Endometrium (tissue), 2 donors: ENCODE measurements around the gene RHOT2.

Source experiments
- FAIRE-seq: peaks from 2 replicates; lab custom pipeline; 2012; peaks lifted over from hg19 to GRCh38; lab: Jason Lieb, UNC
- donor health status: control.
- donor health status: control.

RHOT2 gene

GRCh38 chr16:670485-671352, 2.8 kb downstream of the RHOT2 start:
- no peak for FAIRE-seq

DNA sequence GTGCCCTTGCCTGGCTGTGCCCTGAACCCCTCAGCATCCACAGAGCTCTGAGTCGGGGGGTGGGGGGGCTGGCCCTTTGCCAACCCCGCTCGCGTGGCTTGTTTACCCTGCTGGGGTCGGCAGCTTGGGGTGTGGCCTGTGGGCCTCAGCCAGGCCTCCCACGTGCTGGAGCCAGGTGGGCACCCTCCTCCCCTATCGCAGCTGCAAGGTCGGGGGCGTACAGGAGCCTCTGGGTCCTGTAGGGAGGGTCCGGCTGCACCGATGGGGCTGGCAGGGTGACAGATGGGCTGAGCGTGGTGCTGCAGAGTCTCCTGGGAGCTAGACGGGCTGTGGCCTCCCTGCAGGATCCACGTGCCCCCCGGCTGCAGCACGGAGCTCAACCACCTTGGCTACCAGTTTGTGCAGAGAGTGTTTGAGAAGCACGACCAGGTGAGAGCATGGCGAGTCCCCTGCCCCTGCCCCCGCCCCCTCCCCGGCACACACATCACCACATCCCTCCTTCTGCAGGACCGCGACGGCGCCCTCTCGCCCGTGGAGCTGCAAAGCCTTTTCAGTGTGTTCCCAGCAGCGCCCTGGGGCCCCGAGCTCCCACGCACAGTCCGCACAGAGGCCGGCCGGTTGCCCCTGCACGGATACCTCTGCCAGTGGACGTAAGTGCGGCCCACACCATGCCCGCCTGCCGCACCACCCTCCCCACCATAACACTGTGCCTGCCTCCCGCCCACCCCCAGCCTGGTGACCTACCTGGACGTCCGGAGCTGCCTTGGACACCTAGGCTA, 3.6 kb downstream of the RHOT2 start:
- no peak for FAIRE-seq

- no peak for FAIRE-seq
Observed at GRCh38 chr16:672371-672770, 4.4 kb downstream of the RHOT2 start.

DNA sequence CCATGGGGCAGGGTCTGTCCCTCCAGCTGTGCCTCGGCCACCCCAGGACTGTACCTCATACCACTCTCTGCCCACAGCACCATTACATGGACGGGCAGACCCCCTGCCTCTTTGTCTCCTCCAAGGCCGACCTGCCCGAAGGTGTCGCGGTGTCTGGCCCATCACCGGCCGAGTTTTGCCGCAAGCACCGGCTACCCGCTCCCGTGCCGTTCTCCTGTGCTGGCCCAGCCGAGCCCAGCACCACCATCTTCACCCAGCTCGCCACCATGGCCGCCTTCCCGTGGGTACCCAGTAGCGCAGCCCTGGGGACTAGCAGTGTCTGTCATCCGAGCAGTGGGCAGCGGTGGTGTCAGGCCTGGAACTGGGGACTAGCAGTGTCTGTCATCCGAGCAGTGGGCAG, 4.9 kb downstream of the RHOT2 start:
- FAIRE-seq: no peak

- no peak for FAIRE-seq
Observed at GRCh38 chr16:673399-673991, 5.6 kb downstream of the RHOT2 start.

DNA sequence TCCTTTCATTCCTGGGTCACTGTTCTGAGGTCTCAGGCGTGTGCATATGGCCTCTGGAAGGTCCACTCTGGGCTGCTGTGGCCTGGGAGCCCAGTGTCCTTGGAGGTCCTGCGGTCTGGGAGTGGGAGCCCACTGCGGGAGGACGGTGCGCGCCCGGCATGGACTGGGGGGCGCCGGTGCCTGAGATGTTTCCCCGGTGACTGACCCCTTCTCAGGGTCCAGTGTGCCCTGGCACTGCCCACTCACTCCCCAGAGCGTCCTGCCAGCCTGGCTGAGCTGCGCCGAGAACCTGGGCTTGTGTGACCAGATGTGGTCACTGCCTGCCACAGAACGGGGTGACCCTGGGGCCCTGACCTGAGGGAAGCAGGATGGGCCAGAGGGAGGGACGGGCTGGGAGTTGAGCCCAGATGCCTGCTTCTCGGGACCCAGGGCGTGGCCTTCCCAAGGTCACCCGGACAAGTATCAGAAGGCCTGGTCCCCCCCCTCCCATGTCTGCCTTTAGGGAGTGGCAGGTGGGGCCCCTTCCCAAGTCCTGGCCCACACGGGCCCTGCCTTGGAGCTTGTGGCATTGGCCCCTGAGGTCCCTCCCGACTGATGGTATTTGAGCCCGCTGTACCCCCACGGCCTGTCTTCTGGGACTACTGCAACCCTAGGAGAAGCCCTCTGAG, 6.4 kb downstream of the RHOT2 start:
- FAIRE-seq: no peak

DNA sequence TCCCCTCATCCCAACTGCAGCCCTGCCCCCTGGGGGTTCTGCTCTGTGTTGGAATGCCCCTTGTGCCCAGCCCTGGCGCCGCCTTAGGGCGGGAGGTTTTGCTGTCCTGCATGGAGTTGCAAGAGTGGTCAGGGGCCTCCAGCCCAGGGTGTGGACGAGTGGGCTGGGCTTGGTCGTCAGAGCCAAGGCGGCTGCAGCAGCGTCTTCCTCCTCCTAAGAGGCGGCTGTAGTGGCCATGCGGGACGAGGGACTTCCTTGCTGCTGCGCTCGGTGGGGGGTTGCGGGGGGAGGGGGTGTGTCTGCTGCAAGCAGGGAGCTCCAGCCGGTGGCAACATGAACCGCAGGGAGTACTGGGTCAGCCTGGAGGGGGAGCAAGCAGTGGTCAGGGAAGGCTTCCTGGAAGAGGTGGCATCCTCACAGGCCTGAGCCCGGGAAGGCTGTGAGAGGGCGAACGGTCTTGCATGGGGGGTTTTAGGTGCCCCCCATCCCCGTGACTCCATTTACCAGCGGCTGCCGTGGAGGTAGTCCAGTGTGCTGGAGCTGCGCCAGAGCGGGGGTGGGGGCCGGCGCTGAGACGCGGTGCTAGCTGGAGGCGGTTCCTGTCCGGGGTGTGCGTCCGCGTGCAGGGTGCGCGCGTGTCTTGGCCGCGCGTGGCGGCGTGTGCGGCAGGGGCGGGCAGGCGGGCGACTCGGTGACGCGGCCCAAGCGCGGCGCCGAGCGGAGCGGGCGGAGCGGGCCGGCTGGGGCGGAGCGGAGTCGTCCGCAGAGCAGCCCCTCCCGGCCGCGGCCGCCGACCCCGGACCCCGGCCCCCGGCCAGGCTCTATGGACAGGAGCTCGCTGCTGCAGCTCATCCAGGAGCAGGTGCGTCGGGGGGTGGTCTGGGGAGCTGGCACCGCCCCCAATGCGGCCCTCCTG, 7.3 kb downstream of the RHOT2 start, which contains the start of gene RHBDL1:
Gene RHBDL1, plus strand, starts transcription at position 704 of the 916 bp plus-strand sequence. Its CDS starts 120 bp downstream, at position 824.
- no peak for FAIRE-seq

- no peak for FAIRE-seq
Observed at GRCh38 chr16:675884-676564, 8.1 kb downstream of the RHOT2 start.

- no peak for FAIRE-seq
Observed at GRCh38 chr16:676565-676902, 8.6 kb downstream of the RHOT2 start.

GRCh38 chr16:676913-677312, 9.0 kb downstream of the RHOT2 start:
- no peak for FAIRE-seq

DNA sequence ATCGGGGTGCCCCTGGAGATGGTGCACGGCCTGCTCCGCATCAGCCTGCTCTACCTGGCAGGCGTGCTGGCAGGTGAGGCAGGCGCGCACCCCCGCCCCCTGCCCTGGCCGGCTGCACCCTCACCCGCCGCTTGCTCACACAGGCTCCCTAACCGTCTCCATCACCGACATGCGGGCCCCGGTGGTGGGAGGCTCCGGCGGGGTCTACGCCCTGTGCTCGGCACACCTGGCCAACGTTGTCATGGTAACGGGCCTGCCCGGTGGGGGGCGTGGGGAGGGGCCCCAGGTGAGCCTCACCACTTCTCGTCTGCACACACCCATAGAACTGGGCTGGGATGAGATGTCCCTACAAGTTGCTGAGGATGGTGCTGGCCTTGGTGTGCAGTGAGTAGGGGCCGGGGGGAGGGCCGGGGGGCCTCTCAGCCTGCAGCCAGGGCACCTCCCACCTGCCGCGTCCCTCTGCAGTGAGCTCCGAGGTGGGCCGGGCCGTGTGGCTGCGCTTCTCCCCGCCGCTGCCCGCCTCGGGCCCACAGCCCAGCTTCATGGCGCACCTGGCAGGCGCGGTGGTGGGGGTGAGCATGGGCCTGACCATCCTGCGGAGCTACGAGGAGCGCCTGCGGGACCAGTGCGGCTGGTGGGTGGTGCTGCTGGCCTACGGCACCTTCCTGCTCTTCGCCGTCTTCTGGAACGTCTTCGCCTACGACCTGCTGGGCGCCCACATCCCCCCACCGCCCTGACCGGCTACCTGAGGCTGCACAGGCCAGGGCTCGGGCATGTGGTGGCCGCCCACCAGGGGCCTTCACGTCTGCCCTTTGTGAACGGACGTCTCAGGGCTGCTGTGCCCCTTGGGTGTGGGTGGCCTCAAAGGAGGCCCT, 9.6 kb downstream of the RHOT2 start:
- no peak for FAIRE-seq

GRCh38 chr16:678209-678857, 10.4 kb downstream of the RHOT2 start:
- no peak for FAIRE-seq

DNA sequence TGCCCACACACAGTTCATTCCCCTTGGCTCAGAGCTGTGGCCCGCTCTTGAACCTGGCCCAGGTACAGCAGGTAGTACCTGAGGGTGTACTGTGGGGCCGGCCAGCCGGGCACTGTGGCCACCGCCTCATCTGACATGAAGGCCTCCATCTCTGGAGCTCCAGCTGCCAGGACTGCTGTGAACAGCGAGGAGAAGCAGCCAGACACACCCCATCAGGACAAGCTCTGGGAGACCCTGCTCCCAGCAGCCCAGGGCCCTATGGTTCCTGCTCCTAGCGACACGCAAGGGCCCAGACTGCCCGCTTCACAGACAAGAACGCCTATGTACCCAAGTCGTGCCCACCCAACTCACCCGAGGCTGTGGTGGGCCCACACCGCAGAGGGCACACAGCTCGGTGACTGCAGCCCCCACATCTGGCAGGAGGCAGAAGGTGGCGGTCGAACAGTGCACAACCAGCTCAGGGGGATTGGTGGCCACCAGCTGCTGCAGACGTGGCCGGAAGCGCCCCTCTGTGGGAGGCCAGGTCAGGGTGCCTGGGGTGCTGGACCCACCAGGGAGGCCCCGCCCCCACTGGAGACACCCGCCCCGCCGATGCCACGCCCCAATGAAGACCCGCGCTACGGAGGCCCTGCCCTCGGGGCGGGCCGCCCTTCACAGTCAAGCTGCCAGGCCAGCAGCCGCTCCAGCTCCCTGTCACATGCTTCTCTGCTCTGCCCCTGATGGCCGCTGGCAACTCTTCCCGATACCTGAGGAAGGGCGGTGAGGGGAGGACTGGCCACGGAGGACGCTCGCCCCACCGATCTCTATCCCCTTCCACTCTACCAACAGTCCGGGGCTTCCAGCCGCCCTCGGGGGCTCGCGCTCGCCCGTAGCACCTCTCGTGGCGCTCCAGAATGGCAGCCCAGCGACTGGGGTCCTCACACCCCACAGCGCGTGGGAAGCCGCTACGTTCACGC, 11.2 kb downstream of the RHOT2 start:
- no peak for FAIRE-seq

DNA sequence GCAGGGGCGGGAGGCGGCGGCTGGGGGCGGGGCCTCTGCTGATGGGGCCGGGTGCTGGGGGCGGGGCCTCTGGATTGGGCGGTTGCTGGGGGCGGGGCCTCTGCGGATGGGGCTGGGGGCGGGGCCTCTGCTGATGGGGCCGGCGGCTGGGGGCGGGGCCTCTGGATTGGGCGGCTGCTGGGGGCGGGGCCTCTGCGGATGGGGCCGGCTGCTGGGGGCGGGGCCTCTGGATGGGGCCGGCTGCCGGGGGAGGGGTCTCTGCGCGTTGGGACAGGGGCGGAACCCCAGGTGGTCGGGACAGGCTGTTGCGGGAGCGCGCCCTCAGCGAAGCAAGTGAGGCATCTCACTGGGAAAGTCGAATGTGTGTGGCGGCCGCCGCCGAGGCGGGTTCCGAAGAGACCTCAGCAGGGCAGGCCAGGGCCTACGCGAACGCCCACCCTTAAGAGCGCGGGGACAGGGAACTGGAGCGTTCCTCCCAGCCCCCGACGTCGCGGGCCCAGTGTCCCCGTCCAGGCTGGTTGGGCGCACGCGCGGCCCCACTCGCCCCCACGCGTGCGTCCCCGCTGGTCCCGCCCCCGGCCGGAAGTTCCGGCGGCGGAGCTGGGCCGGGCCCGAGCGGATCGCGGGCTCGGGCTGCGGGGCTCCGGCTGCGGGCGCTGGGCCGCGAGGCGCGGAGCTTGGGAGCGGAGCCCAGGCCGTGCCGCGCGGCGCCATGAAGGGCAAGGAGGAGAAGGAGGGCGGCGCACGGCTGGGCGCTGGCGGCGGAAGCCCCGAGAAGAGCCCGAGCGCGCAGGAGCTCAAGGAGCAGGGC, 12.1 kb downstream of the RHOT2 start, which contains the start of gene STUB1:
Gene STUB1, plus strand, starts transcription at position 597 of the 811 bp plus-strand sequence. Its CDS starts 116 bp downstream, at position 713.
- no peak for FAIRE-seq

DNA sequence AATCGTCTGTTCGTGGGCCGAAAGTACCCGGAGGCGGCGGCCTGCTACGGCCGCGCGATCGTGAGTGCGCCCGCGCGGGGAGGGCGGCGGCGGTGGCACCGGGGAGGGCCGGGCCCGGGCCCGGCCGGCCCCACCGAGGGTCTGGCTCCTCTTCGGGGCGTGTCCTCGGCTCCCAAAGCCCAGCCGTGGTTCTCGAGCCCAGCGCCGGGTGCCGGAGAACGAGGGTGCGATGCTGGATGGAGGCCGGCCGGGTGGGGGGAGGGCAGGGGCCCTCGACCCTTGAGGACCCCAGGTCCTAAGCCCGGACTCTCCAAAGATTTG, 12.7 kb downstream of the RHOT2 start:
- no peak for FAIRE-seq

- FAIRE-seq: no peak
Observed at GRCh38 chr16:680967-681745, 13.2 kb downstream of the RHOT2 start.
